Measurements from ENCODE around the gene MT1X. TPM values are rescaled to one million over a fixed set of nuclear protein-coding genes. Genes with fewer than 3 reads are reported as not detected.

MT1X gene
- total and polyA plus RNA-seq, 2 of the 13 experiments (the other 11 are each of a cell fraction or from before 2014, with no cell fraction given), result 19.7 to 288 TPM

GRCh38 chr16:56667581-56668571 is 14.4 kb upstream of the MT1X start, which contains the start of gene MT1G (continued):
- TF ChIP-seq ZNF318 (CRISPR knock-in tag; IDR thresholded peaks at IDR 0.05) (no peak), ZSCAN12 (CRISPR knock-in tag; IDR thresholded peaks at IDR 0.05) (no peak), HNF1A (IDR thresholded peaks at IDR 0.05; ENCODE audit: low read depth) (no peak), HNF1A (CRISPR knock-in tag; IDR thresholded peaks at IDR 0.05; ENCODE audit: borderline replicate concordance) (peak; percentile 54; the same call in 1 of the 2 replicates), BATF2 (CRISPR knock-in tag; IDR thresholded peaks at IDR 0.05) (no peak), KLF6 (CRISPR knock-in tag; IDR thresholded peaks at IDR 0.05) (no peak), ZNF776 (CRISPR knock-in tag; IDR thresholded peaks at IDR 0.05) (no peak), POGZ (CRISPR knock-in tag; IDR thresholded peaks at IDR 0.05) (0 out of 2 replicates have a peak, but pooled peaks have one; percentile 3)
- TF ChIP-seq, protein P1, sequence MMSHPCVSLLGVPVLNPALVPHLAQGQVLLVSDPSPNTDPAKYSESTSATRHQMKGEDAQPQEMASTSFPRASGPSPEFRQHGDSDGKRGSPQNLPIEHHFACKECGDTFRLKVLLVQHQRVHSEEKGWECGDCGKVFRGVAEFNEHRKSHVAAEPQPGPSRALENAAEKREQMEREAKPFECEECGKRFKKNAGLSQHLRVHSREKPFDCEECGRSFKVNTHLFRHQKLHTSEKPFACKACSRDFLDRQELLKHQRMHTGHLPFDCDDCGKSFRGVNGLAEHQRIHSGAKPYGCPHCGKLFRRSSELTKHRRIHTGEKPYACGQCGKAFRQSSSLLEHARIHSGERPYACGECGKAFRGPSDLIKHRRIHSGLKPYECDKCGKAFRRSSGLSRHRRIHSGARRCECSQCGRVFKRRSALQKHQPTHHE (CRISPR knock-in tag; IDR thresholded peaks at IDR 0.05; ENCODE audit: borderline replicate concordance), result no peak

Data from HepG2 (cell line).